ENCODE data around the gene MYO1B.

Gene MYO1B

GRCh38 chr2:191302459-191303139 lies 57.4 kb downstream of the MYO1B start:
- FAIRE-seq (no peak), DNase-seq (ENCODE audit: insufficient read length) (no peak)
- TF ChIP-seq POLR2AphosphoS5 (IDR thresholded peaks at IDR 0.05; ENCODE audit: low read depth, low read length) (no peak), POLR2A (IDR thresholded peaks at IDR 0.05; ENCODE audit: low read depth, low read length) (no peak), TAF1 (IDR thresholded peaks at IDR 0.05; ENCODE audit: borderline replicate concordance, low read depth, low read length) (no peak)

- no peak for DNase-seq (ENCODE audit: insufficient read length)
- no peak for TF ChIP-seq TAF1 (IDR thresholded peaks at IDR 0.05; ENCODE audit: borderline replicate concordance, low read depth, low read length)
- no peak for FAIRE-seq
These were observed 58.2 kb downstream of the MYO1B start for GRCh38 chr2:191303140-191304005.

GRCh38 chr2:191304939-191305875 lies 60.0 kb downstream of the MYO1B start:
- DNase-seq (ENCODE audit: insufficient read length) (no peak), FAIRE-seq (no peak)
- TF ChIP-seq POLR2A (IDR thresholded peaks at IDR 0.05; ENCODE audit: low read depth, low read length) (no peak), TAF1 (IDR thresholded peaks at IDR 0.05; ENCODE audit: borderline replicate concordance, low read depth, low read length) (no peak), POLR2AphosphoS5 (IDR thresholded peaks at IDR 0.05; ENCODE audit: low read depth, low read length) (no peak)

GRCh38 chr2:191308026-191308425 lies 62.8 kb downstream of the MYO1B start:
- FAIRE-seq, result no peak
- no peak for DNase-seq (ENCODE audit: insufficient read length)
- TF ChIP-seq POLR2AphosphoS5 (IDR thresholded peaks at IDR 0.05; ENCODE audit: low read depth, low read length) (no peak), POLR2A (IDR thresholded peaks at IDR 0.05; ENCODE audit: low read depth, low read length) (no peak), TAF1 (IDR thresholded peaks at IDR 0.05; ENCODE audit: borderline replicate concordance, low read depth, low read length) (no peak)

DNA sequence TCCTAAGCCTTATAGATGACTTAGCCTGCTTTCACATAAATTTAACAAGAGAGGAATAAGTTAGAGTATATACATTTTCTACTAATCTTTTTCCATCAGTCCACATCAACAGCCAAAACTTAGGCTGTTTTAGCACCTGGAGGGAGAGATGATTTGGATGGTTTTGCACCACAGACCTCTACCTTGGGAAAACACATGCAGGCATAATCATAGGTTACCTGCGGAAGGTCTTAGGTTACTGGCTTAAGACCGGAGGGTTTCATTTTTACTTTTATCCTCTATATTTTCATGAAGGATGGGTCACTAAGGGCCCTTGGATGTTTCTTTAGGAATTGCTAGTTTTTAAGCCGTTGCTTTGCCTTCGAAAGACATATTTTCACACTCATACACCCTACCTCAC lies 66.0 kb downstream of the MYO1B start:
- DNase-seq (ENCODE audit: insufficient read length) (no peak), FAIRE-seq (no peak)
- TF ChIP-seq POLR2A (IDR thresholded peaks at IDR 0.05; ENCODE audit: low read depth, low read length) (no peak), POLR2AphosphoS5 (IDR thresholded peaks at IDR 0.05; ENCODE audit: low read depth, low read length) (no peak), TAF1 (IDR thresholded peaks at IDR 0.05; ENCODE audit: borderline replicate concordance, low read depth, low read length) (no peak)

GRCh38 chr2:191311627-191312026 lies 66.4 kb downstream of the MYO1B start:
- DNase-seq (ENCODE audit: insufficient read length), result no peak
- FAIRE-seq, result no peak
- TF ChIP-seq TAF1 (IDR thresholded peaks at IDR 0.05; ENCODE audit: borderline replicate concordance, low read depth, low read length), result no peak
- no peak for TF ChIP-seq POLR2A (IDR thresholded peaks at IDR 0.05; ENCODE audit: low read depth, low read length)

GRCh38 chr2:191312163-191312562 lies 67.0 kb downstream of the MYO1B start:
- TF ChIP-seq POLR2A (IDR thresholded peaks at IDR 0.05; ENCODE audit: low read depth, low read length), result no peak
- TF ChIP-seq TAF1 (IDR thresholded peaks at IDR 0.05; ENCODE audit: borderline replicate concordance, low read depth, low read length), result no peak
- no peak for TF ChIP-seq POLR2AphosphoS5 (IDR thresholded peaks at IDR 0.05; ENCODE audit: low read depth, low read length)
- FAIRE-seq (no peak), DNase-seq (ENCODE audit: insufficient read length) (no peak)

DNA sequence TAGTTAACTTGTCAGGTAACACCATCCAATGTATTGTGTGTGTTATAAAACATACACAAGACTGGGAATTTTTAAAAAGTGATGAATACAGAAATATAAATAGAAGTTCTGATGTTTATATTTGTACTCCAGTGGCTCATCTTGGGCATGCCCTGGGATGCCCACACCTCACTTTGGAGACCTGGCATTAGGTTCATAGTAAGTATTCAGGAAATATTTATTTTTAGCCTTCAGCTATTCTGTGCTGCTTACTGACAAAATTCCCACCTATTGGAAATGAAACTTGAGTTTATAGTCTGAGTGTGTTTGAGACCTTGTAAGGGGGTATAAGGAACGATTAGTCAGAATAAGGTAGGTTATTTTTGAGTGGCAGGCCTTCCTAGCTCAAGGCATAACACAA lies 67.5 kb downstream of the MYO1B start:
- DNase-seq (ENCODE audit: insufficient read length) (no peak), FAIRE-seq (no peak)
- no peak for TF ChIP-seq TAF1 (IDR thresholded peaks at IDR 0.05; ENCODE audit: borderline replicate concordance, low read depth, low read length)
- no peak for TF ChIP-seq POLR2AphosphoS5 (IDR thresholded peaks at IDR 0.05; ENCODE audit: low read depth, low read length)
- TF ChIP-seq POLR2A (IDR thresholded peaks at IDR 0.05; ENCODE audit: low read depth, low read length), result no peak

DNA sequence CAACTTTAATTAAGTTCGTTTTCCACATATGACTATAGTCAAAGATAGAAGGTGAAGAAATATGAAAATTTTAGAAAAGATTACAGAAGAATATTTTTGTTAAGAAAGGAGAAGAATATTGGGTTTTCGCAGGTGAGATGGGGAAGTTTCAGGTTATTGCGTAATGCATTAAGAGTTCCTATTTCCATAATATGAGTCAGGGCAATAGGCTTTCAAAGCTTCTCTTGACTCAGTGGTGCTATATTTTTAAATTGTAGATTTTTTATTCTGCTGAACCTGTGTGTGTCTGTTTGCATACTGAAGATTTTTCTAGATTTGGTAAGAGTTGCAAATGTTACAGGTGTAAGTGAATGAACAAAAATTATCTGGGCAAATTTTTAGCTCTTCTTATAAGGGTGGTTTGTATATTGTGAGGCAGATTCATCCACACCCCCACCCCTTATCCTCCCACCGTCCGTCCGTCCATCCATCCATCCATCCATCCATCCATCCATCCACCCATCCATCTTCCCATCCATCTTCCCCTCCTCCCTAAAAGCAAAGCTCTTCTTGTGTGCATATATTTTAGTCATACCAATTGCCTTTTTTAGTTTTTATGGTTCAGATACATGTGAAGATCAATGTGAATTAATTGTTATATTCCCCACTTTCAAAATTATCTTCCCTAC lies 69.6 kb downstream of the MYO1B start:
- DNase-seq (ENCODE audit: insufficient read length), result no peak
- no peak for FAIRE-seq
- TF ChIP-seq POLR2AphosphoS5 (IDR thresholded peaks at IDR 0.05; ENCODE audit: low read depth, low read length) (no peak), POLR2A (IDR thresholded peaks at IDR 0.05; ENCODE audit: low read depth, low read length) (no peak), TAF1 (IDR thresholded peaks at IDR 0.05; ENCODE audit: borderline replicate concordance, low read depth, low read length) (no peak)

GRCh38 chr2:191315365-191315752 lies 70.2 kb downstream of the MYO1B start:
- no peak for FAIRE-seq
- no peak for TF ChIP-seq POLR2A (IDR thresholded peaks at IDR 0.05; ENCODE audit: low read depth, low read length)
- TF ChIP-seq POLR2AphosphoS5 (IDR thresholded peaks at IDR 0.05; ENCODE audit: low read depth, low read length), result no peak
- no peak for TF ChIP-seq TAF1 (IDR thresholded peaks at IDR 0.05; ENCODE audit: borderline replicate concordance, low read depth, low read length)
- no peak for DNase-seq (ENCODE audit: insufficient read length)

Data from GM12892 (cell line).